AG10803 (cell line): ENCODE results near the gene INTS13.

Source experiments
- DNase-seq: peaks from one replicate; pipeline ENCODE4 v3.0.0; 2010; ENCODE audit warnings: low read depth
- H3K4me3 ChIP-seq: 2 replicates; pipeline ENCODE4 v1.5.1; 2011; ENCODE audit warnings: mild to moderate bottlenecking, low read length, control low read depth
- TF ChIP-seq, protein P1 (sequence below): conservative IDR thresholded peaks from 2 replicates; pipeline ENCODE4 v1.5.1; 2011; ENCODE audit warnings: mild to moderate bottlenecking, low read length, control low read depth, inconsistent platforms

The INTS13 gene

DNA sequence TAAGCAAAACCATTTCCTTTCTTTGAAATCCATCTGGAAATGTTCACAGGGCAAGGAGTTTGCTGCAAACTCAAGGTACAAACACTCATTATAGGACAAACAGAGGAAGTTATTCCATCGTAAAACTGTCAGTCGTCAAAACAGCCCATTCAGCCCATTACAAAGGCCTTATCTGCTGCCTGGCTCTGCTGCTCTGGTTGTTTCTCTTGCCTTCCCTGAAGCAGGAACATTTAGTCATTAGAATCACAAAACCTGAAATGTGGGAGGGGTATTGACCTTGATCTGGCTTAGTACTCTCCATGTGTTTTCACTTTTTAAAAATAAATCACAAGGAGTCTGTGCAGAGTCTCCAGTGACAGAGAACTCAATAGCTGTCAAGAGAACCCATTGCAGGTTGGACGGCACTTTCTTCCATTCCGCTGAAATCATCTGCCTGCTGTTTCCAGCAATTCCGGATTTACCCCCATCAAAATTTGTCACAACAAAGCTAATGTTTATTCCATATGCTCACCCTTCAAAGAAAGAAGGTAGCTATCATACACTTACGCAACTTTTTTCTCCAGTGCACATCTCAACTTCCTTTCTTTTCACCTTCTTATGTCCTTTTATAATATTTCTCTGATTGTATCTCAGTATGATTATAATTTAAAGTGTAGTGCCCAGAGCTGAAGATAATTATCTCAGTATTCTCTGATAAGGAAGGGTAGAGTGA lies 80.2 kb downstream of the INTS13 start:
- no peak overlapping the region for H3K4me3 ChIP-seq
- DNase-seq = no peak
- TF ChIP-seq, protein P1, sequence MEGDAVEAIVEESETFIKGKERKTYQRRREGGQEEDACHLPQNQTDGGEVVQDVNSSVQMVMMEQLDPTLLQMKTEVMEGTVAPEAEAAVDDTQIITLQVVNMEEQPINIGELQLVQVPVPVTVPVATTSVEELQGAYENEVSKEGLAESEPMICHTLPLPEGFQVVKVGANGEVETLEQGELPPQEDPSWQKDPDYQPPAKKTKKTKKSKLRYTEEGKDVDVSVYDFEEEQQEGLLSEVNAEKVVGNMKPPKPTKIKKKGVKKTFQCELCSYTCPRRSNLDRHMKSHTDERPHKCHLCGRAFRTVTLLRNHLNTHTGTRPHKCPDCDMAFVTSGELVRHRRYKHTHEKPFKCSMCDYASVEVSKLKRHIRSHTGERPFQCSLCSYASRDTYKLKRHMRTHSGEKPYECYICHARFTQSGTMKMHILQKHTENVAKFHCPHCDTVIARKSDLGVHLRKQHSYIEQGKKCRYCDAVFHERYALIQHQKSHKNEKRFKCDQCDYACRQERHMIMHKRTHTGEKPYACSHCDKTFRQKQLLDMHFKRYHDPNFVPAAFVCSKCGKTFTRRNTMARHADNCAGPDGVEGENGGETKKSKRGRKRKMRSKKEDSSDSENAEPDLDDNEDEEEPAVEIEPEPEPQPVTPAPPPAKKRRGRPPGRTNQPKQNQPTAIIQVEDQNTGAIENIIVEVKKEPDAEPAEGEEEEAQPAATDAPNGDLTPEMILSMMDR = no peak

DNA sequence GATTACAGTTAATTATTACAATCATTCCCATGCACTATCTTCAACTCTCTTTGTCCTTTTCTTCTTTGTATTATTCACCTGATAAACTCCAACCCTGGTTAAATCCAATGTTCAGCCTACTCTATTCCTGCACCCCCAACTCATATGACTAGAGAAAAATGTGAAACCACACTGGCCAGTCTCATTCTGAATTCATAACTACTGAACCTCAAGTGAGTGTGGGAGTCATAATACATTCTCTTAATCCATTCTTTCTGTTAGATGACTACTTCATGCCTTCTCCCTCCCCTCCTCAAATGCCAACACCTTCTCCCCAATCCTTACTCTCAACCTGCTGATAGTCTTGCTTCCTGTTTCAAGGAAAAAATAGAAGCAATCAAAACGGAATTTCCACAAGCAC lies 82.4 kb downstream of the INTS13 start:
- TF ChIP-seq, protein P1 = no peak
- DNase-seq = no peak
- H3K4me3 ChIP-seq = no peak overlapping the region
